Aorta (tissue), 5 donors: Measurements from ENCODE around the gene HNF1A. TPM values are rescaled to one million over a fixed set of nuclear protein-coding genes. Genes with fewer than 3 reads are reported as not detected.

ENCODE experiments used
- ATAC-seq: fragments of 200-7000 bp; cut with Tn5 transposase; one replicate; pipeline ENCODE4 v1.9.1; 2022; ENCODE audit warnings: moderate library complexity; ENCODE audit not compliant: low FRiP score
- DNase-seq, 2 donors: peaks; one replicate each; pipeline ENCODE4 v3.0.0-alpha.2; 2020
- H3K27ac ChIP-seq, 2 donors: one replicate each; pipeline ENCODE4 v1.5.1; 2013; ENCODE audit warnings: low read length in 2 of 2, mild to moderate bottlenecking in 2 of 2, moderate library complexity in 2 of 2, control low read depth in 1 of 2, inconsistent platforms in 1 of 2, low read depth in 1 of 2
- H3K27me3 ChIP-seq, 2 donors: one replicate each; pipeline ENCODE4 v1.6.1; 2013; ENCODE audit warnings: control low read depth in 1 of 2, low read length in 1 of 2, mild to moderate bottlenecking in 1 of 2, moderate library complexity in 1 of 2; ENCODE audit not compliant: insufficient read depth in 2 of 2, control insufficient read depth in 1 of 2
- H3K36me3 ChIP-seq, 2 donors: one replicate each; pipeline ENCODE4 v1.6.1; 2013; ENCODE audit warnings: control low read depth in 1 of 2, low read length in 1 of 2, mild to moderate bottlenecking in 1 of 2; ENCODE audit not compliant: insufficient read depth in 2 of 2, control insufficient read depth in 1 of 2
- H3K4me1 ChIP-seq, 2 donors: one replicate each; pipeline ENCODE4 v1.6.1; 2013; ENCODE audit warnings: low read length in 2 of 2, control low read depth in 1 of 2, mild to moderate bottlenecking in 1 of 2, moderate library complexity in 1 of 2; ENCODE audit not compliant: insufficient read depth in 2 of 2, control insufficient read depth in 1 of 2
- H3K4me3 ChIP-seq, 2 donors: one replicate each; pipeline ENCODE4 v1.5.1; 2013; ENCODE audit warnings: low read length in 2 of 2, control low read depth in 1 of 2, mild to moderate bottlenecking in 1 of 2
- H3K9me3 ChIP-seq: one replicate; pipeline ENCODE4 v1.6.1; 2013; ENCODE audit warnings: mild to moderate bottlenecking, low read length; ENCODE audit not compliant: control insufficient read depth
- WGBS, 2 donors: extraction: QIAGEN DNeasy Blood & Tissue Kit; methylation state at CpG; one replicate each; pipeline ENCODE4 v1.1.7; 2013; 5-methylcytosine and 5-hydroxymethylcytosine counted together
- intact Hi-C, 2 donors: fragments of 100-400 bp; cut with DNase I; formaldehyde crosslinking; loops; one replicate each; pipeline versions ENCODE4 v1.14.2 to v1.15.0; 2022
- polyA plus RNA-seq, 2 donors: library from polyadenylated mRNA; stranded (reverse); fragments of 200-250 nt; gene quantifications; one replicate each; pipeline ENCODE4 v1.2.3, GENCODE V29; 2013
- total RNA-seq, 2 donors: library from RNA; stranded (reverse); fragmentation: NEBNext Ultra II Directional; extraction: Animal tissue kit (Norgen Biotek cat#: 25700); gene quantifications; one replicate each; pipeline ENCODE4 v1.2.1, GENCODE V29; 2021
- donor health status: healthy with polysubstance abuse.
- donor health status: Bipolar disorder and iron deficiency.
- donor health status: DM: no; HTN: no; CAD: no.
- donor health status: DM: no; HTN: no; CAD: no.
- donor health status: DM: yes; HTN: yes; CAD: no.

HNF1A gene
- total and polyA plus RNA-seq, 4 donors: 0.18 to 5.4 TPM; not detected in 2

- Histone ChIP-seq H3K4me1 (no peaks in the 10 kb centered on the region), H3K36me3 (no peaks in the 10 kb centered on the region), H3K27ac (no peak overlapping the region), H3K4me3 (no peak overlapping the region), H3K27me3 (no peaks in the 10 kb centered on the region), H3K9me3 (no peaks in the 10 kb centered on the region)
- intact Hi-C loops: loop anchor here in 1 of 2 donors (10.0 kb wide), 1 partner anchor 395 kb away; no protein-coding TSS in a partner anchor
- ATAC-seq (no peak), DNase-seq (no peak)
- 93 to 97% methylated on average over 3 of the region's 3 CpGs for WGBS, 2 donors
These were observed 11.3 kb downstream of the HNF1A start for GRCh38 chr12:120989687-120990086.

GRCh38 chr12:120990487-120991055 is 12.2 kb downstream of the HNF1A start:
- Histone ChIP-seq H3K9me3 (no peaks in the 10 kb centered on the region), H3K4me1 (no peaks in the 10 kb centered on the region), H3K27me3 (no peaks in the 10 kb centered on the region), H3K36me3 (no peaks in the 10 kb centered on the region), H3K4me3 (no peak overlapping the region), H3K27ac (no peak overlapping the region)
- intact Hi-C loops: no loop called here
- WGBS, 2 donors: 73 to 76% methylated on average over 2 of the region's 2 CpGs
- no peak for ATAC-seq
- DNase-seq: no peak

- ATAC-seq: no peak
- Histone ChIP-seq H3K9me3 (no peaks in the 10 kb centered on the region), H3K27me3 (no peaks in the 10 kb centered on the region), H3K36me3 (no peaks in the 10 kb centered on the region), H3K4me3 (no peak overlapping the region), H3K4me1 (no peaks in the 10 kb centered on the region), H3K27ac (no peak overlapping the region)
- no peak for DNase-seq
- intact Hi-C loops: no loop called here
These were observed 13.6 kb downstream of the HNF1A start for GRCh38 chr12:120991965-120992364.

- Histone ChIP-seq H3K9me3 (no peaks in the 10 kb centered on the region), H3K27ac (no peak overlapping the region), H3K27me3 (no peaks in the 10 kb centered on the region), H3K4me1 (no peaks in the 10 kb centered on the region), H3K4me3 (no peak overlapping the region), H3K36me3 (no peaks in the 10 kb centered on the region)
- intact Hi-C loops: no loop called here
- no peak for ATAC-seq
- no peak for DNase-seq
- WGBS, 2 donors: 90 to 95% methylated on average over 1 of the region's 1 CpG
These were observed 14.6 kb downstream of the HNF1A start for GRCh38 chr12:120992989-120993388.

- DNase-seq (peak in 1 of 2 donors; percentile 66), ATAC-seq (no peak)
- no peak overlapping the region for H3K27ac ChIP-seq
- intact Hi-C loops: no loop called here
- H3K9me3 ChIP-seq: no peaks in the 10 kb centered on the region
- no peak overlapping the region for H3K4me3 ChIP-seq
- WGBS, 2 donors: 93 to 94% methylated on average over 11 of the region's 11 CpGs
- H3K4me1 ChIP-seq: no peaks in the 10 kb centered on the region
- no peaks in the 10 kb centered on the region for H3K27me3 ChIP-seq
- H3K36me3 ChIP-seq: no peaks in the 10 kb centered on the region
These were observed 15.2 kb downstream of the HNF1A start for GRCh38 chr12:120993496-120993895.

- Histone ChIP-seq H3K27me3 (no peaks in the 10 kb centered on the region), H3K4me3 (no peak overlapping the region), H3K9me3 (no peaks in the 10 kb centered on the region), H3K27ac (no peak overlapping the region), H3K4me1 (no peaks in the 10 kb centered on the region), H3K36me3 (no peaks in the 10 kb centered on the region)
- intact Hi-C loops: no loop called here
- ATAC-seq: no peak
- 91 to 96% methylated on average over 15 of the region's 15 CpGs for WGBS, 2 donors
- peak in 1 of 2 donors; percentile 39 for DNase-seq
These were observed 15.7 kb downstream of the HNF1A start for GRCh38 chr12:120994059-120994458.

GRCh38 chr12:120994589-120995337 is 16.4 kb downstream of the HNF1A start:
- 98% methylated on average over 2 of the region's 2 CpGs for WGBS, 2 donors
- intact Hi-C loops: no loop called here
- Histone ChIP-seq H3K4me1 (no peaks in the 10 kb centered on the region), H3K9me3 (no peaks in the 10 kb centered on the region), H3K27me3 (no peaks in the 10 kb centered on the region), H3K27ac (no peak overlapping the region), H3K36me3 (no peaks in the 10 kb centered on the region), H3K4me3 (no peak overlapping the region)
- DNase-seq (peak in 1 of 2 donors; percentile 7), ATAC-seq (no peak)

- Histone ChIP-seq H3K27me3 (no peaks in the 10 kb centered on the region), H3K36me3 (no peaks in the 10 kb centered on the region), H3K27ac (no peak overlapping the region), H3K9me3 (no peaks in the 10 kb centered on the region), H3K4me3 (no peak overlapping the region), H3K4me1 (no peaks in the 10 kb centered on the region)
- DNase-seq: peak in 1 of 2 donors; percentile 73
- no peak for ATAC-seq
- 74 to 81% methylated on average over 11 of the region's 11 CpGs for WGBS, 2 donors
- intact Hi-C loops: no loop called here
These were observed 17.9 kb downstream of the HNF1A start for GRCh38 chr12:120996133-120996746.

GRCh38 chr12:120997448-120997847 is 19.1 kb downstream of the HNF1A start:
- DNase-seq: peak in 1 of 2 donors; percentile 68
- Histone ChIP-seq H3K36me3 (no peaks in the 10 kb centered on the region), H3K9me3 (no peaks in the 10 kb centered on the region), H3K27ac (no peak overlapping the region), H3K4me1 (no peaks in the 10 kb centered on the region), H3K27me3 (no peaks in the 10 kb centered on the region), H3K4me3 (no peak overlapping the region)
- no peak for ATAC-seq
- intact Hi-C loops: no loop called here
- WGBS, 2 donors: 86 to 94% methylated on average over 9 of the region's 9 CpGs
